Neuron (in vitro differentiated cells): Measurements from ENCODE around the gene AOAH.
"Not testable (repeated sequence)": the region's sequence is repeated elsewhere in the genome, so short reads cannot be mapped to it uniquely, and the experiment has no call there.

ENCODE experiments used
- H2AFZ ChIP-seq: one replicate; pipeline ENCODE4 v1.6.1; 2013; ENCODE audit warnings: low read depth, mild to moderate bottlenecking, inconsistent platforms, low read length, moderate library complexity
- H3K27me3 ChIP-seq: one replicate; pipeline ENCODE4 v1.6.1; 2013; ENCODE audit warnings: low read length; ENCODE audit not compliant: insufficient read depth
- H3K36me3 ChIP-seq: one replicate; pipeline ENCODE4 v1.6.1; 2013; ENCODE audit warnings: low read length; ENCODE audit not compliant: insufficient read depth
- H3K4me1 ChIP-seq: one replicate; pipeline ENCODE4 v1.6.1; 2013; ENCODE audit warnings: low read length; ENCODE audit not compliant: insufficient read depth
- H3K4me3 ChIP-seq: 2 replicates; pipeline ENCODE4 v1.5.1; 2013; ENCODE audit warnings: mild to moderate bottlenecking, low read length, moderate library complexity
- H3K9me3 ChIP-seq: one replicate; pipeline ENCODE4 v1.6.1; 2013; ENCODE audit warnings: low read length

Gene AOAH

DNA sequence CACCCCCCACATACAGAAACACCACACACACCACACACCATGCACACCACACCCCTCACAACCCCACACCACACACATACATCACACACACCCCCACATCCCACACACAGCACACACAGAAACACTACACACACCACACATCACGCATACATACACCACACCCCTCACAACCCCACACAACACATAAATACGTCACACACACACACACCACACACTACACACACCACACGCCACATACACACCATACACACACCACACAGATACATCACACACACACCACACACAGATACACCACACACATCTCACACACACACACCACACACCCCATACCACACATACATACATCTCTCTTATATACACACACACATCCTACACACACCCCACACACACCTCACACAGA is 208.4 kb downstream of the AOAH start:
- Histone ChIP-seq H3K4me3 (no peak overlapping the region), H3K4me1 (peaks cover 7% of the 10 kb centered on the region), H2AFZ (no peak overlapping the region)

DNA sequence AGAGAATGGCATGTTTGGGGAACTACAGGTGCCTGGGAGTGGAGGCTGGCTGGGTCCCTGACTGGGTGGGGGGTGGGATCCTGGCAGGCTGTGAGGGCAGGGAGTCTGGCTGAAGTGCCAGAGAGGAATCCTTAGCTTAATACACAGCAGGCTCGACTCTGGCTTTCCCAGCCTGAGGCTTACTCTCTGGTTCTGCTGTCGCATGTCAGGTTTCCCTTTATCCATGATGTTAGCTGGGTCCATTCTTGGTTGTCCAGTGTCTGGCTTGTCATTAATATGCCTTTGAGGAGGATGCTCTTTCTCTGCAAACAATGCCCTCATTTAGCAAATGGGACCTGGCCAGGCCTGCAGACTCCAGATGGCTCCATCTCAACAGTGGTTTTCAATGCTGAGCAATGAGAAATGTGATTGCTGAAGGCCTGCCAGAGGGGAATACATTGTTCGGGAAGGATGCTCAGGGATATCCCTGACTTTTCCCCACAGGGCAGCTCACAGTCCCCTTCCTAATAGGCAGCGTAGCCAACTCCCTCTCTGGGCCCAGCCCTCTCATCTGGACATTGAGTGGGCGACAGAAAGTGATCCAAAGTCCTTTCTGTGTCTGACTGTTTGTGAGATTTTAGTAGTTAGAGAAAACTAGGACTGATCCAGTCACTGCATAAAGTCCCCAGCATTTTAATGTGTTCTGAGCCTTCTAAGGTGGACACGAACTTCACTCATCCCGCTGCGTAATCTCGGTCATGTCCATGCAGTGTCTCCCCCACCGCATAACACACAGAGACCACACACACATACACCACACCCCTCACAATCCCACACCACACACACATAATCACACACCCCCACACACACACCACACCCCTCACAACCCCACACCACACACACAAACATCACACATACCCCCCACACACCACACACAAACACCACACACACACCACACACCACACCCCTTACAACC is 209.7 kb downstream of the AOAH start:
- no peaks in the 10 kb centered on the region for H3K36me3 ChIP-seq
- no peak overlapping the region for H3K4me3 ChIP-seq

More for the DNA sequence above, 208.4 kb downstream of the AOAH start:
- no peaks in the 10 kb centered on the region for H3K36me3 ChIP-seq
- no peaks in the 10 kb centered on the region for H3K27me3 ChIP-seq
- H3K9me3 ChIP-seq, result no peaks in the 10 kb centered on the region

DNA sequence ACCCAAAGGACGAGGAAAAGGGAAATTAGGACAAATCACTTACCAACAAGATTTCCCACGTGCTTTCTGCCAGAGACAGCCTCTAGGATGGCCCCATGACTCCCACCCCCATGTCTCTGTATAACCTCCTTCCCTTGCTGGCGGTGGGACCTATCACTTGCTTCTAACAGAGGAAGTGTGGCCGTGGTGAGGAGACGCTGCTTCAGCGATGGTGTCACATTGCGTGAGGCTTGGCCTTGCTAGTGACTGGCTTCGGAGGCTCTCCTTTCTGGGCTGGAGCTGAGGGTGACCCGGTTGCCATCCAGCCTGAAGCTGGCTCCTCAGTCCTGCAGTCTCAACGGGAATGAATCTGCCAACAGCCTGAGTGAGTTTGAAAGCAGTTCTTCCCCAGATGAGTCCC is 210.9 kb downstream of the AOAH start:
- Histone ChIP-seq H3K4me3 (no peak overlapping the region), H3K27me3 (no peaks in the 10 kb centered on the region), H3K36me3 (no peaks in the 10 kb centered on the region), H3K4me1 (peaks cover 7% of the 10 kb centered on the region), H2AFZ (no peak overlapping the region), H3K9me3 (no peaks in the 10 kb centered on the region)

More for the DNA sequence above, 209.7 kb downstream of the AOAH start:
- peaks cover 7% of the 10 kb centered on the region for H3K4me1 ChIP-seq
- H2AFZ ChIP-seq, result no peak overlapping the region
- H3K27me3 ChIP-seq, result no peaks in the 10 kb centered on the region
- H3K9me3 ChIP-seq, result no peaks in the 10 kb centered on the region

DNA sequence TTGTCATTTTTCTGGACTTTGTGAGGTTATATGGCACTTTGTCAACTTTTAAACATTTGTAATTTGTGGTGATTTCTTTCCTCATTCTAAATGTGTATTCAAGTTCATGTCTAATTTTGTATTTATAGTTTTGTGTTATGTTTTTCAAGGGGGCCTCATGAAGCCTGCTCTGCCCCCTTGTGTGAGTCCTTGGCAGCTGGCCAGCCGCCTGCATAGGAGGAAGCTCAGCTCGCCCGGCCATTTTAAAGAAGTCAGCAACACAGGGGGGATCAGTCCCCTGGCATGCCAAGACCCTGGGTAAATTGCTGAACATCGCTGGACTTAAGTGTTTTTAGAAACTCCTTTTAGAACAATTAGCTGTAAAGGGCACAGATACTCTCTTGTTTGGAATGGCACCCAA is 211.7 kb downstream of the AOAH start:
- Histone ChIP-seq H2AFZ (no peak overlapping the region), H3K4me3 (no peak overlapping the region), H3K36me3 (no peaks in the 10 kb centered on the region), H3K9me3 (no peaks in the 10 kb centered on the region), H3K27me3 (no peaks in the 10 kb centered on the region), H3K4me1 (peaks cover 7% of the 10 kb centered on the region)

DNA sequence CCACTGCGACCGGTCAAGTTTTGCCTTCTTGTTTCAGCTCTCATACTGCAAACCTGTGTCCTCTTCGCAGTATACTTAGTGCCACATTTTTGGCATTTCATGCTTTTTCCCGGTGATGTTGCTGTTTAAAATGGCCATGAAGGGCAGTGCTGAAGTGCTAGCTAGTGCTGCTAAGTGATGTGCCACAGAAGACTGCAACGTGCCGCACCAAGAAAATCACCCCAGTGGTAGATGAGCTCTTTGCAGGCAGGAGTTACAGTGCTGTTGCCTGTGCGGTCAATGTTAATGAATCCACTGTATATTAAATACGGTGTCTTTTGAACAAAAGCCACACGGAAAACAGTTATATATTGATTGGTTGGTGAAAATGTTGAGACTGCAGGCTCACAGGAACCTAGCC is 214.3 kb downstream of the AOAH start:
- no peaks in the 10 kb centered on the region for H3K27me3 ChIP-seq
- peaks cover 2% of the 10 kb centered on the region for H3K4me1 ChIP-seq
- H2AFZ ChIP-seq, result no peak overlapping the region
- no peaks in the 10 kb centered on the region for H3K36me3 ChIP-seq
- H3K4me3 ChIP-seq, result no peak overlapping the region
- H3K9me3 ChIP-seq, result no peaks in the 10 kb centered on the region

DNA sequence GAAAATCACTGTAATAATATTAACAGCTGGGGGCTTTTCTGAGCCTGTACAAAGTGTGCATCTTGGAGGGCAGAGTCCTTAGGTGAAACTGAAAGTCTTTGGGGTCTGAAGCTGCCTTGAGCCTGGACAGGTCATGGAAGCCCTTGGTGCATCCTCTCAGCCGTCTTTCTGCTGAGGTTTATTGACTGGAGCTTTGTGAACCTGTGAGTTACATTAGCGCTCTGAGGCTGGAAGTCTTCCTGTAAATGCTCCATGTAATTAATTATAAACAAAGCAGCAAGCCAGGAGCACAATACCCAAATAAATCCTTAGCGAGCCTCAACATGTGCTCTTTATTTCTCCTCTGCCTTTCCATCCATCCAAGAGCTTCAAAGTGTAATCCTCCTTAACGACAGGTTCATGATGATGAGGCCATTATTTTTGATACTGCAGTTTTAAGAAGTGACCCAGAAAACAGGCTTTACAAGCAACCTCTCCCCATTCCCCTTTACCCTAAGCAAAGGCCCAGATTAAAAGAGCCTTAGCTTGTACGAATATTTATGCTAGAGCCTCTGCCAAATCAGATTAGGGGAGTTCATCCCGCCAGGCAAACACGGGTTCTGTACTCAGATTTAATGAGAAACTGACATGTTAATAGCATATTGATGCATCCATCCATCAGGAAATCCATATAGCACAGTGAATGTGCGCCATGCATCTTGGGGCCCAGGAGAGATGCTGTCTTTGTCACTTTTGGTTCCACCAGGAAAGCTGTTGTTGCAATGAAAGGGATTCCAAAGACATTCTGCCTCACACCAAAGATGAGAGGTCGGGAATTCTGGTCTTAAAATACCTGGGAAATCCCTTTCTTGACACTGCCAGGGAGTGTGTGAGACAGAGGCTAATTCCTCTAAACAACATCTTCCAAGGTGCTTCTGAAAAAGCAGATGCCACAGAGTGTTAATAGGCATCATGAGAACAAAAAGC is 216.5 kb downstream of the AOAH start:
- Histone ChIP-seq H2AFZ (no peak overlapping the region), H3K36me3 (no peaks in the 10 kb centered on the region), H3K4me1 (no peaks in the 10 kb centered on the region), H3K9me3 (peaks cover 3% of the 10 kb centered on the region), H3K27me3 (no peaks in the 10 kb centered on the region), H3K4me3 (no peak overlapping the region)

DNA sequence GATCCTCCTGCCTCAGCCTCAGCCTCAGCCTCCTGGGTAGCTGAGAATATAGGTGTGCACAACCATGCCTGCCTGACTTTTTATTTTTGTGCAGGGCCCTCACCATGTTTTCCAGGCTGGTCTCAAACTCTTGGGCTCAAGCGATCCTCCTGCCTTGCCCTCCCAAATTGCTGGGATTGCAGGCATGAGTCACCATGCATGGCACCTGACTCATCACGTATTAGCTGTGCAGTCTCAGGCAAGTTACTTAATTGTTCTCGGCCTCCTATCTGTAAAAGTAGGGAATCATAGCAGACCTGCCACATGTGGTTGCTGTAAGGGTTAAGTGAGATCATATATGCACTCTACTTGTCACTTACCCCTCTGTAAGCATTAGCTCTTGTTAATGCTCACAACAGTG is 217.5 kb downstream of the AOAH start:
- no peaks in the 10 kb centered on the region for H3K27me3 ChIP-seq
- no peak overlapping the region for H3K4me3 ChIP-seq
- H3K4me1 ChIP-seq, result no peaks in the 10 kb centered on the region
- H3K36me3 ChIP-seq, result no peaks in the 10 kb centered on the region
- peaks cover 3% of the 10 kb centered on the region for H3K9me3 ChIP-seq
- H2AFZ ChIP-seq, result no peak overlapping the region

DNA sequence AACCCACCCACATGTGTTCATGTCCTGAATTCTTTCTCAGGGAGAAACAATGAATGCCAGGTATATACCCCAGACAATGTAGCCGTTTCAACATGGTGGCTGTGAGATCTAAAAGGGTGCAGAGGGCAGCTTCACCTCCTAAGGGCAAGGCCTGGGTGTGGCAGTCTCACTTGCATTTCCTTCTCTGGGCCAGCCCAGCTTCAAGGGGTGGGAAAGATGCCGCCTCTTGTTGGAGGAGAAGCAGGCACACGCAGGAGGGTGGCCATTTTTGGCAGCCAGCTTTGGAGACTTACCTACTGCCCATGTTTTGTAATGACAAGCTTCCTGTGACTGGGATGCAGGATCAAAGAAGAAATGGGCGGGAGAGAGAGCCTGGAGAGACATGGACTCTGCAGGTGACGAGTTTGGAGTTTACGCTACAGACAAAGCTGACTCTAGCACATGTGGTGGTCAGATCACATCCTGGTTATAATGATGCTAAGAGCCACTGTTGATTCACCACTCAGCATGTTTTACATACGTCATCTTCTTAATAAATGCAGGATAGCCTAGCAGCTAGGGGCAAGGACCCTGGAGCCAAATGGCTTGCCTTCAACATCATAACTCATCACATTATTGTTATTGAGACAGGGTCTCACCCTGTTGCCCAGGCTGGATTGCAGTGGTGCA is 218.0 kb downstream of the AOAH start:
- Histone ChIP-seq H3K4me1 (no peaks in the 10 kb centered on the region), H3K27me3 (no peaks in the 10 kb centered on the region), H3K9me3 (peaks cover 3% of the 10 kb centered on the region), H3K36me3 (no peaks in the 10 kb centered on the region), H3K4me3 (no peak overlapping the region), H2AFZ (no peak overlapping the region)

DNA sequence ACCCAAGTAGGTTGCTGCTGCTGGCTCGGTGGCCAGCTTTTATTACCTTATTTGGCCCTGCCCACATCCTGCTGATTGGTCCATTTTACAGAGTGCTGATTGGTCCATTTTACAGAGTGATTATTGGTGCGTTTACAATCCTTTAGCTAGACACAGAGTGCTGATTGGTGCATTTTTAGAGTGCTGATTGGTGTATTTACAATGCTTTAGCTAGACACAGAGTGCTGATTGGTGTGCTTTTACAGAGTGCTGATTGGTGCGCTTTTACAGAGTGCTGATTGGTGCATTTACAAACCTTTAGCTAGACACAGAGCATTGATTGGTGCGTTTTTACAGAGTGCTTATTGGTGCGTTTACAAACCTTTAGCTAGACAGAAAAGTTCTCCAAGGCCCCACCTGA is 219.7 kb downstream of the AOAH start:
- not testable (repeated sequence) for H3K36me3 ChIP-seq, H3K4me3 ChIP-seq, H2AFZ ChIP-seq, H3K9me3 ChIP-seq, H3K27me3 ChIP-seq, H3K4me1 ChIP-seq

DNA sequence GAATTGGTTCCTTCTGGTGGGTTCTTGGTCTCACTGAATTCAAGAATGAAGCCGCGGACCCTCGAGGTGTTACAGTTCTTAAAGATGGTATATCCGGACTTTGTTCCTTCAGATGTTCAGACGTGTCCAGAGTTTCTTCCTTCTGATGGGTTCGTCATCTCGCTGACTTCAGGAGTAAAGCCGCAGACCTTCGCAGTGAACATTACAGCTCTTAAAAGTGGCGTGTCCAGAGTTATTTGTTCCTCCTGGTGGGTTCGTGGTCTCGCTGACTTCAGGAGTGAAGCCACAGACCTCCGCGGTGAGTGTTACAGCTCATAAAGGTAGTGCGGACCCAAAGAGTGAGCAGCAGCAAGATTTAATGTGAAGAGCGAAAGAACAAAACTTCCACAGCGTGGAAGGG is 220.1 kb downstream of the AOAH start:
- not testable (repeated sequence) for H3K36me3 ChIP-seq, H3K27me3 ChIP-seq, H3K9me3 ChIP-seq, H3K4me1 ChIP-seq, H3K4me3 ChIP-seq, H2AFZ ChIP-seq

DNA sequence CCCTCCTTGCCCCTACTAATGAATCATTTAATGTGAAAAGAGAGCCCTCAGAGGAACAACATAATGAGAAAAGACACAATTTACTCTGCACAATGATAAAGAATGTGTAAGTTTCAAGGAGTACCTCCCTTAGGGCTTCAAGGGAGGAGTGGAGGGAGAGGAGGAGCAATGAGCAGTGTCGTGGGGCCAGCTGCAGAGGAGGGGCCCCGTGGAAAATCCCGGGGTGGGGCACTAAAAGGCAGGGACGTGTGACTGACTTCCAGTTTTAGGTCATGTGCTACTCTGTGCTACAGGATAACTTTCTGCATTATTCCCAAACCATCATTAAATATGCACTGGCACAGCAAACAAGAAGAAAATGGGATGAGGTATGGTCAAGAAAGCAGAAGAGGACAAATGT is 226.5 kb downstream of the AOAH start:
- Histone ChIP-seq H2AFZ (no peak overlapping the region), H3K9me3 (no peaks in the 10 kb centered on the region), H3K4me3 (no peak overlapping the region), H3K36me3 (no peaks in the 10 kb centered on the region), H3K4me1 (no peaks in the 10 kb centered on the region), H3K27me3 (no peaks in the 10 kb centered on the region)

DNA sequence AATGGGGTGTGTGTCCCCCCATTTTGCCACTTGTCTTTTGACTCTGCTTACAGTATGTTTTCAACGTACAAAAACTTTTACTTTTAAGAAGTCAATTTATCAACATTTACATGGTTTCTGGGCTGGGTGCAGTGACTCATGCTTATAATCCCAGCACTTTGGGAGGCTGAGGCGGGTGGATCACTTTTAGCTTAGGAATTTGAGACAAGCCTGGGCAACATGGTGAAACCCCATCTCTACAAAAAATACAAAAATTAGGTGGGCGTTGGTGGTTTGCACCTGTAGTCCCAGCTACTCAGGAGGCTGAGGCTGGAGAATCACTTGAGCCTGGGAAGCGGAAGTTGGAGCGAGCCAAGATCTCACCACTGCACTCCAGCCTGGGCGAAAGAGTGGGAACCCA is 227.1 kb downstream of the AOAH start:
- H3K27me3 ChIP-seq, H3K9me3 ChIP-seq, H2AFZ ChIP-seq, H3K4me3 ChIP-seq, H3K4me1 ChIP-seq, H3K36me3 ChIP-seq: not testable (repeated sequence)

DNA sequence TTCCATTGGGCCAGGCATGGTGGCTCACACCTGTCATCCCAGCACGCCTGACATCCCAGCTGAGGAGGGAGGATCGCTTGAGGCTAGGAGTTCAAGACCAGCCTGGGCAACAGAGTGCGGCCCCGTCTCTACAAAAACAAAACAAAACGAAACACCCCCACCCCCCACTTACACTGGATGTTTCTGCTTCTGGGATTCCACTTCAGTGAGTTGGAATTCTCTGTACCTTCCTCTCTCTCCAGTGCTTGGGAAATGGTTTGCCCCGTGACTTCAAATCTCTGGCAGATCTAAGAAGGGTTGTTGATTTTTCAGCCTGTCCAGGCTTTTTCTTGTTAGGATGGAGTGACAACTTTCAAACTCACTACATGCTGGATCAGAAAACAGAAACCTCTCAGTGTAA is 227.7 kb downstream of the AOAH start:
- Histone ChIP-seq H2AFZ (no peak overlapping the region), H3K36me3 (no peaks in the 10 kb centered on the region), H3K4me1 (no peaks in the 10 kb centered on the region), H3K4me3 (no peak overlapping the region), H3K27me3 (no peaks in the 10 kb centered on the region), H3K9me3 (peaks cover 2% of the 10 kb centered on the region)
